Neural progenitor cell (in vitro differentiated cells): ENCODE results near the gene COL25A1.

Source experiments
- CTCF ChIP-seq: fragments of 200-600 bp; sonication (generic); IDR thresholded peaks from 2 replicates; pipeline ENCODE4 v1.5.1; 2017; ENCODE audit warnings: antibody characterized with exemption, mild to moderate bottlenecking
- EZH2 ChIP-seq: fragments of 200-600 bp; sonication (generic); IDR thresholded peaks from 2 replicates; pipeline ENCODE4 v1.6.1; 2017; ENCODE audit warnings: antibody characterized with exemption, mild to moderate bottlenecking, moderate library complexity

- TF ChIP-seq EZH2 = no peak
- peak; percentile 15 for TF ChIP-seq CTCF
Measured at GRCh38 chr4:109303140-109303496, 660 bp upstream of the COL25A1 start.
